ENCODE measurements around the gene KLRG1. TPM values are rescaled to one million over a fixed set of nuclear protein-coding genes. Genes with fewer than 3 reads are reported as not detected.

The KLRG1 gene
- total RNA-seq, 2 experiments from 2014 or later = 3.9 to 5.2 TPM

DNA sequence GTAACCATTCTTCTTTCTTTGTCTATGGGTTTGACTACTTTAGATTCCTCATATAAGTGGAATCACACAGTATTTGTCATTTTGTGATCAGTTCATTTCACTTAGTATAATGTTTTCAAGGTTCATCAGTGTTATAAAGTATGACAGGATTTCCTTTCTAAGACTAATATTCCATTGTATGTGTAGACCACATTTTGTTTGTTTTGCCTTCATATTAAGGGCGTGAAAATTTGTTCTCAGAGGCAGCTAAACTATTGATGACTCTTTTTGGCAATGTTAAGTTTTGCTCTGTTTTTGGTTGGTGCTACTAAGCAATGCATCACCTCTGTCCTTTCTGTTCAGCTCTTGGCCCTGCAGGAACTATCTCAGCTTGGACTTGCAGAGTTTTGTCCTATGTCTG, 1.7 kb upstream of the KLRG1 start:
- Mint-ChIP-seq H3K27ac (no peak overlapping the region), H3K4me3 (no peak overlapping the region), H3K4me1 (ENCODE audit: low read depth) (peaks cover 50% of the 10 kb centered on the region), H3K27me3 (ENCODE audit: low read depth) (no peaks in the 10 kb centered on the region), H3K9me3 (no peaks in the 10 kb centered on the region), H3K36me3 (ENCODE audit: low read depth) (peaks cover 1% of the 10 kb centered on the region)
- no peak for DNase-seq
- CTCF ChIA-PET = interaction anchor here (0.8 to 1.5 kb wide), 4 partner anchors 37 to 62 kb away, joined by 4 to 5 read pairs (median 4); partner anchors contain the start of gene M6PR
- intact Hi-C loops (cut with micrococcal nuclease) = loop anchor here (1.0 to 2.0 kb wide), 2 partner anchors 9 to 37 kb away; no protein-coding TSS in a partner anchor

DNA sequence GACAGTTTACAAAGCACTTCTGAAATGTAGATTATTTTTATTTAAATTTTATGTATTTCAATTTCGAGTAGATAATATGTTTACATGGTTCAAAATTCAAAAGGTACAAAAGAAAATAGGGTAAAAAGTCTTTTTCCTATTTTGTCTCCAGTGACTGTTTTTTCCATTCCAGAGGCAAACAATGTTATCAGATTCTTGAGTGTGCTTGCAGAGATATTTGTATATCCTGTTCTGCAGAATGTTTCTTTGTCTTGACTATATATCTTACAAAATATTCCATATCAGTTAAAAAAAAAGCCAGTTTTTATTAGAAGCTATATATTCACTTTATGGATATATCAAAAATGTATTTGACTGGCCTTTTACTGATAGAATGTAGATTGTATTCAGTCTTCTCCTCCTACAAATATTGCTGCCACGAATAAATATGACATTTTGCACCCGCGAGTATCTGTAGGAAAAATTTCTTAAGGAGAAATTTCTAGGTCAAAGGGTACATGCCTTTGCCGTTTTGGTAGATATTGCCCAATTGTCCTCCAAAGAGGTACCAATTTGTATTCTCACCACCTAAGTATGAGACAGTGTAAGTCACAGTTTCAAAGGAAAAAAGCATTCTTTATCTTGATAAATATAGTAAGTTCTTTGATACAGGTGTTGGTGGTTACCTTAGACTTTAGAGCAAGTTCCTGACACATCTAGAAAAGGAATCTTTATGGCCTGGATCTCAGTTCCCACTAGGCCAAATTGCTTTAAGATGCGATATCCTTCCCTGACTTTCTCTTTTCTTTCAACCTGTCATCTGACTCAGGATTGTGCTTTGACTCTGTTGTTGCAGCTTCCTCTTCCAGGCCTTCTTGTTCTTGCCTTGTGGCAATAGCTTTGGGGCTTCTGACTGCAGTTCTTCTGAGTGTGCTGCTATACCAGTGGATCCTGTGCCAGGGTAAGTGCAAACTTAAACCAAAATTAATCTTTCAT, 2.3 kb downstream of the KLRG1 start:
- Mint-ChIP-seq H3K4me3 (peak overlapping the region; percentile 77), H3K27ac (peak overlapping the region; percentile 79), H3K4me1 (ENCODE audit: low read depth) (peaks cover 74% of the 10 kb centered on the region), H3K36me3 (ENCODE audit: low read depth) (peaks cover 2% of the 10 kb centered on the region), H3K27me3 (ENCODE audit: low read depth) (no peaks in the 10 kb centered on the region), H3K9me3 (no peaks in the 10 kb centered on the region)
- intact Hi-C loops (cut with micrococcal nuclease) = loop anchor here (10.0 kb wide), 1 partner anchor 673 kb away; the partner anchor contains the start of gene CLEC2D
- peak; percentile 28 for DNase-seq
- CTCF ChIA-PET = interaction anchor here (0.6 to 1.9 kb wide), 7 partner anchors 18 to 47 kb away, joined by 3 to 5 read pairs (median 3); partner anchors contain the start of gene M6PR

DNA sequence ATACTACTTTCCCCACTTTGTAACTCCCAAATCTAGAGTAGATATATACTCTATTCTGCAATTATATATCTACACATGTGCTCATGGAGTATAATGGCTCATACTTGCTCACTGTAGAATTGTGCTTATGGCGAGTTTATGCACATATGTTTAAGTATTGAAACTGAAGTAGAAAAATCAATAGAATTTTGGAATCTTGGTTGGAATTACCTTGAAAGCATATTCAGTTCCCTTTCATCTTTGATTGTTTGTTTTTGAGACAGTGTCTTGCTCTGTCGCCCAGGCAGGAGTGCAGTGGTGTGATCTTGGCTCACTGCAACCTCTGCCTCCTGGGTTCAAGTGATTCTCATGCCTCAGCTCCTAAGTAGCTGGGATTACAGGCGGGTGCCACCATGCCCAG, 4.5 kb downstream of the KLRG1 start:
- no peak for DNase-seq
- H3K36me3 Mint-ChIP-seq (ENCODE audit: low read depth) = peaks cover 2% of the 10 kb centered on the region
- peak overlapping the region; percentile 53 for H3K4me3 Mint-ChIP-seq
- H3K4me1 Mint-ChIP-seq (ENCODE audit: low read depth) = peaks cover 64% of the 10 kb centered on the region
- peak overlapping the region; percentile 46 for H3K27ac Mint-ChIP-seq
- CTCF ChIA-PET = no interaction called here
- H3K9me3 Mint-ChIP-seq = no peaks in the 10 kb centered on the region
- H3K27me3 Mint-ChIP-seq (ENCODE audit: low read depth) = no peaks in the 10 kb centered on the region
- intact Hi-C loops (cut with micrococcal nuclease) = loop anchor here (10.0 kb wide), 1 partner anchor 671 kb away; the partner anchor contains the start of gene CLEC2D

DNA sequence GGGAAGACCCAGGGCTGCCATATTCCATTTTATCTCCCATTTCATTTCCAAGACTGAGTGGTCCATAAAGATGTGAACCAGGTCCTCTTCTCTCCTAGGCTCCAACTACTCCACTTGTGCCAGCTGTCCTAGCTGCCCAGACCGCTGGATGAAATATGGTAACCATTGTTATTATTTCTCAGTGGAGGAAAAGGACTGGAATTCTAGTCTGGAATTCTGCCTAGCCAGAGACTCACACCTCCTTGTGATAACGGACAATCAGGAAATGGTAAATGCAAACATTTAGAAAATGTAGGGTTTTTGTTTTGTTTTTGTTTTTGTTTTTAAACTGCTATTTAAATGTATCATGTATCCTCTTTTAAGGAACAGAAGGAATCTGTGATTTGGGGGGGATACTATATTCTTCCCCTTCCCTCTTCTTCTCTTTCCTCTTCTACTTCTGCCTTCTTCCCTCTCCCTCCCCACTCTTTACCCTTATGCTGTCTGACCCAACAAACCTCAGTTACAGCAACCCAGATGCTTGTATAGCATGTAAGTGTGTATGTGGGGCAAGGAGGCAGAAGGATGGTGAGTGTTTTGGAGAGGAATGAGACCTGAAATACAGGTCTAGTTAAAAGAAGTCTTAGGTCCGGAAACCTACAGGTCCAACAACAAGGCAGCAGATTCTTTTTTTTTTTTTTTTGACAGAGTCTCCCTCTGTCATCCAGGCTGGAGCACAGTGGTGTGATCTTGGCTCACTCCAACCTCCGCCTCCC, 5.9 kb downstream of the KLRG1 start:
- intact Hi-C loops (cut with micrococcal nuclease) = loop anchor here (5.0 to 10.0 kb wide), 2 partner anchors 670 to 872 kb away; partner anchors contain the start of genes CLEC2B and CLEC2D
- peaks cover 8% of the 10 kb centered on the region for H3K36me3 Mint-ChIP-seq (ENCODE audit: low read depth)
- DNase-seq = no peak
- no peaks in the 10 kb centered on the region for H3K27me3 Mint-ChIP-seq (ENCODE audit: low read depth)
- H3K4me3 Mint-ChIP-seq = no peak overlapping the region
- CTCF ChIA-PET = interaction anchor here (0.8 kb wide), 1 partner anchor 44 kb away, joined by 3 read pairs; no protein-coding TSS in a partner anchor
- no peak overlapping the region for H3K27ac Mint-ChIP-seq
- no peaks in the 10 kb centered on the region for H3K9me3 Mint-ChIP-seq
- H3K4me1 Mint-ChIP-seq (ENCODE audit: low read depth) = peaks cover 64% of the 10 kb centered on the region

DNA sequence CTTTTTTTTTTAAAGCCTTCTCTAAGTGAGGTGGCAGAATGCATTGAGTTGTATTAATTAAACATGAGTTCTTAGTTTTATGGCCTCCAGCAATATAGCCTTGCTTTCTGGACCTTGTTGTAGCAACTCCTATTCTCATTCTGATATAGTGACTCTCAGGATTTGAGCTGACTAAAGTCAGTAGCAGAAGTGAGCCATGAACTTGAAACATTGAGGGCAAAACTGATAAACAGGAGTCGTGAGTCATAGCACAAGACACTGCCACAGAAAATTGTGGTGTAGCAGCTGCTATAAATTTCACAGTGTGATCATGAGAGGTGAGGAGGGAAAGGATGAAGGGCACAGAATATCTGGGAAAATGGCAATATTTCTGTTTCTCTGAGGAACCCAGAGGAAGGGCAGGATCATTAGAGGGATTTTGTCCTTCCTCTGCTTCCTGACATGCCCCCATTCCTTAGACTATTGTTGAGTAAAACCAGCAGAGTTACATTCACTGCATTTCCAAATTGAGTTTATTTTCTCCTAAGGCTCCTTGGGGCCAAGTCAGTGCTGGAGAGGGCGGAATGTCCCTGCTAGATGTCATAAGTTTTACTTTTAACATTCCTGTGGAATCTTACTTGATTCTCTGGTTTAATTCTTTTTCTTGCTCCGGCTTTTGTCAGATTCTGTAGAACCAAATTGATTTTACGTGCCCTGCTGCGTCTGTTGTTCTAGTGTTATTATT, 7.5 kb downstream of the KLRG1 start:
- H3K36me3 Mint-ChIP-seq (ENCODE audit: low read depth) = peaks cover 8% of the 10 kb centered on the region

DNA sequence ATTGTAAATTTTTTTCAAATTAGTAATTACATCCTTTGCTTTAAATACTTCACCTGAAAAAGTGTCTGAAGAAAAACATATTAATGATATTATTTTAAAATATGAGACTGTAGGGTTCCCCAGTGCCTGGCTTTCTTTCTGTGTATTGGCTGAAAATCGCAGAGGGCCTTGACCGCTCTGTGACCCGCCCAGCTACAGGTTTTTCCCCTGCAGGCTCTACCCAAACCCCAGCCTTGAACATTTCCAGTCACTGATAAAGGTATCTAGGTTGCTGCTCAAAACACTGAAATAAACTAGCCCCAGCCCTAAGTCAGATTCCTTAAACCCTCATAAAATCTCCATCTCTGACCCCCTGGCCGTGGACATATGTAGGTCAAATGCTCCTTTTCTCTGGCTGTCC, 11.9 kb downstream of the KLRG1 start:
- H3K9me3 Mint-ChIP-seq = peaks cover 2% of the 10 kb centered on the region
- H3K4me1 Mint-ChIP-seq (ENCODE audit: low read depth) = peaks cover 42% of the 10 kb centered on the region
- DNase-seq = no peak
- peaks cover 7% of the 10 kb centered on the region for H3K36me3 Mint-ChIP-seq (ENCODE audit: low read depth)
- CTCF ChIA-PET = no interaction called here
- no peak overlapping the region for H3K4me3 Mint-ChIP-seq
- intact Hi-C loops (cut with micrococcal nuclease) = no loop called here
- no peaks in the 10 kb centered on the region for H3K27me3 Mint-ChIP-seq (ENCODE audit: low read depth)
- no peak overlapping the region for H3K27ac Mint-ChIP-seq

More for the DNA sequence above, 7.5 kb downstream of the KLRG1 start:
- Mint-ChIP-seq H3K9me3 (no peaks in the 10 kb centered on the region), H3K4me3 (no peak overlapping the region), H3K4me1 (ENCODE audit: low read depth) (peaks cover 67% of the 10 kb centered on the region), H3K27me3 (ENCODE audit: low read depth) (no peaks in the 10 kb centered on the region), H3K27ac (peak overlapping the region; percentile 16)
- intact Hi-C loops (cut with micrococcal nuclease) = loop anchor here (1.0 to 10.0 kb wide), 8 partner anchors 10 to 870 kb away; partner anchors contain the start of genes CLEC2B and CLEC2D
- DNase-seq = peak; percentile 65
- CTCF ChIA-PET = interaction anchor here (0.6 to 1.5 kb wide), 6 partner anchors 25 to 47 kb away, joined by 3 to 12 read pairs (median 4); partner anchors contain the start of gene M6PR

DNA sequence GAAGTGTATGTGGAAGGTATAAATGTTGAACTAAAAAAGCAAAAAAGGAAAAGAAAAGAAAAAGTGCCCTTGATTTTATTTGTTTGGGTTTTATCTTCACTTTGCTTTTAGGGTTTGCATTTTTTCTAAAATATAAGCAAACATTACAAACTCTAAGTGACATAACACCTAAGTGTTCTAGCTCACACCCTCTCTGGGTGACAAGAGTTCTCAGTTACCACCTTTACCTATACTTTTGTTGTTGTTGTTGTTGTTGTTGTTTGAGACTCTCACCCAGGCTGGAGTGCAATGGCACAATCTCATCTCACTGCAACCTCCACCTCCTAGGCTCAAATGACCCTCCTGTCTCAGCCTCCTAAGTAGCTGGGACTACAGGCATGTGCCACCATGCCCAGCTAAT, 13.0 kb downstream of the KLRG1 start:
- Mint-ChIP-seq H3K27me3 (ENCODE audit: low read depth) (no peaks in the 10 kb centered on the region), H3K27ac (no peak overlapping the region), H3K36me3 (ENCODE audit: low read depth) (peaks cover 7% of the 10 kb centered on the region), H3K9me3 (peaks cover 2% of the 10 kb centered on the region), H3K4me3 (no peak overlapping the region), H3K4me1 (ENCODE audit: low read depth) (peaks cover 39% of the 10 kb centered on the region)
- intact Hi-C loops (cut with micrococcal nuclease) = no loop called here
- no peak for DNase-seq
- CTCF ChIA-PET = no interaction called here

DNA sequence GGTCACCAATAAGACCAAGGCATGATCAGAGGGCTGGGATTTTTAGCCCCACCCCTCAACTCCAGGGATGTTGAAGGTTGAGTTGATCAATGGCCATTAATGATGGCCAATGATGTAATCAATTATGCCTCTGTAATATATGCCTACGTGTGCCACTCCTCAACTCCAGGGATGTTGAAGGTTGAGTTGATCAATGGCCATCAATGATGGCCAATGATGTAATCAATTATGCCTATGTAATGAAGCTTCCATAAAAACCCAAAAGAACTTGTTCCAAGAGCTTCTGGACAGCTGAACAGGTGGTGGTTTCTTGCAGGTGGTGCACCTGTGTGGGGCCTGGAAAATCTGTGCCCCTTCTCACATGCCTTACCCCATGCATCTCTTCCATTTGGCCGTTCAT, 33.2 kb downstream of the KLRG1 start:
- Mint-ChIP-seq H3K9me3 (peaks cover 12% of the 10 kb centered on the region), H3K27me3 (ENCODE audit: low read depth) (no peaks in the 10 kb centered on the region), H3K4me1 (ENCODE audit: low read depth) (peaks cover 17% of the 10 kb centered on the region), H3K4me3 (no peak overlapping the region), H3K27ac (no peak overlapping the region), H3K36me3 (ENCODE audit: low read depth) (peaks cover 5% of the 10 kb centered on the region)
- CTCF ChIA-PET = interaction anchor here (0.7 to 6.6 kb wide), 5 partner anchors 9 to 72 kb away, joined by 3 to 40 read pairs (median 5); no protein-coding TSS in a partner anchor
- no peak for DNase-seq
- intact Hi-C loops (cut with micrococcal nuclease) = no loop called here

DNA sequence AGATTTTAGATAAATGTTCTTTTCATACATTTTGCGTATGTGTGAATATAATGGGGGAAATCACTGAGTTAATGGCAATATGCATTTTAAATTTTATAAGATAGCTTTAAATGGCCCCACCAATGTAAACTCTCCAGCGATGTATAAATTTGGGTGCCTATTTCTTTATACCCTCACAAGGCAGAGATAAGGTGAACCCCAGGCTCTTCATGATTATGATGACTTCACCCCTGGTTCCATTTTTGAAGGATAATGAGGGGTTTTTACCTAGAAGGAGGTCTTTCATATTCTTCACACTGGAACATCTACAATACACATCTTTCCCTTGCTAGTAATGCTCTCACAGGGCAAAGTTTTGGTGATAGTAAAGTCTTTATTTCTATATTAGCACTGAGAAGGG, 35.2 kb downstream of the KLRG1 start:
- Mint-ChIP-seq H3K4me1 (ENCODE audit: low read depth) (peaks cover 26% of the 10 kb centered on the region), H3K36me3 (ENCODE audit: low read depth) (peaks cover 8% of the 10 kb centered on the region), H3K27ac (no peak overlapping the region), H3K27me3 (ENCODE audit: low read depth) (no peaks in the 10 kb centered on the region), H3K4me3 (no peak overlapping the region), H3K9me3 (peaks cover 5% of the 10 kb centered on the region)
- no peak for DNase-seq
- intact Hi-C loops (cut with micrococcal nuclease) = loop anchor here (2.0 kb wide), 1 partner anchor 14 kb away; no protein-coding TSS in a partner anchor
- CTCF ChIA-PET = interaction anchor here (6.6 kb wide), 1 partner anchor 13 kb away, joined by 40 read pairs; no protein-coding TSS in a partner anchor

DNA sequence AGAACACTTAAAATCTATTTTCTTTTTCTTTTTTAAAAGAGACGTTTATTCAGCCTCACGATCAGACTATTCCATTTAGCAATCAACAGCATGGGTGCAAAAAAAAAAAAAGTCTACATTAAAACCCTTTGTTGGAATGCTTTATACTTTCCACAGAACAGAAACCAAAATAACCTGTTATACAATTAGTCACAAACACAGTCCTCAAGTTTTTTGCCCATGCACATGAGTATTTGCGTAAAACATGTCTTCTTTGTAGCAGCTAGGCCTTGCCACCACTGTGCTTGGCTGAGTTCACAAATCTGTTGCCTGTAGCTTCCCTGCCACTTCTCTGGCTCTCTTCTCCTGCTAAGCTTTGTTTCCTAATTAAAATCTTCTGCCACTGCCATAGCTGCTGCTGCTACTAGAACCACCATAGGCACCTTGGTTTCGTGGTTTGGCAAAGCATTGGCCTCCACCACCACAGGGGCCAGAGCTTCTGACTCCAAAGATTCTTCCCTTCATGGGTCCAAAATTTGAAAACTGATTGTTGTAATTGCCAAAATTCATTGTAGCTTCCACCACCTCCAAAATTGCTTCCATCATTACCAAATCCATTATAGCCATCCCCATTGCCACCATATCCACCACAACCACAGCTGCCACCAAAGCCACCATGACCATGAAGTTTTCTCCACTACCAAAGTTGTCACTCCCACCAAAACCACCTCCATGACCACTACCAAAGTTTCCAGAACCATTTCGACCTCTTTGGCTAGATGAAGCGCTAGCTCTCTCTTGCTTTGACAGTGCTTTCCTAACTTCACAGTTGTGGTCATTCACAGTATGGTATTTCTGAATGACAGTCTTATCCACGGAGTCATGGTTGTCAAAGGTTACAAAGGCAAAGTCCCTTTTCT, 38.1 kb downstream of the KLRG1 start:
- intact Hi-C loops (cut with micrococcal nuclease) = no loop called here
- H3K27ac Mint-ChIP-seq = peak overlapping the region; percentile 69
- CTCF ChIA-PET = interaction anchor here (0.7 to 6.6 kb wide), 5 partner anchors 10 to 533 kb away, joined by 3 to 40 read pairs (median 6); partner anchors contain the start of gene M6PR
- no peaks in the 10 kb centered on the region for H3K9me3 Mint-ChIP-seq
- peak overlapping the region; percentile 6 for H3K4me3 Mint-ChIP-seq
- H3K4me1 Mint-ChIP-seq (ENCODE audit: low read depth) = peaks cover 50% of the 10 kb centered on the region
- H3K36me3 Mint-ChIP-seq (ENCODE audit: low read depth) = peaks cover 8% of the 10 kb centered on the region
- no peaks in the 10 kb centered on the region for H3K27me3 Mint-ChIP-seq (ENCODE audit: low read depth)
- peak; percentile 28 for DNase-seq

Data from activated naive CD4-positive, alpha-beta T cell treated with anti-CD3 and anti-CD28 coated beads for 36 hours (primary cell).